WTC11 (cell line): ENCODE measurements around the gene COL2A1.

Experiments used
- CTCF ChIP-seq: fragments of 200-600 bp; IDR thresholded peaks from 2 replicates; pipeline ENCODE4 v1.8.0; 2022; ENCODE audit warnings: antibody characterized with exemption
- FOXJ3 ChIP-seq: sonication (generic); formaldehyde crosslinking; IDR thresholded peaks from 2 replicates; pipeline ENCODE4 v1.9.0; 2021; ENCODE audit warnings: missing genetic modification reagents, mild to moderate bottlenecking, borderline replicate concordance
- KAT7 ChIP-seq: sonication (generic); formaldehyde crosslinking; IDR thresholded peaks from 2 replicates; pipeline ENCODE4 v1.8.1; 2023; ENCODE audit warnings: missing genetic modification reagents, mild to moderate bottlenecking, borderline replicate concordance
- USF2 ChIP-seq: sonication (generic); formaldehyde crosslinking; IDR thresholded peaks from 2 replicates; pipeline ENCODE4 v1.8.1; 2023; ENCODE audit warnings: mild to moderate bottlenecking, missing genetic modification reagents, moderate library complexity
- ZBTB43 ChIP-seq: sonication (generic); formaldehyde crosslinking; IDR thresholded peaks from 2 replicates; pipeline ENCODE4 v1.8.1; 2023; ENCODE audit warnings: mild to moderate bottlenecking, missing genetic modification reagents
- ZNF423 ChIP-seq: fragments of 250-450 bp; sonication (Bioruptor Pico); IDR thresholded peaks from 2 replicates; pipeline ENCODE4 v2.1.2; 2022; ENCODE audit warnings: mild to moderate bottlenecking, moderate library complexity
- ZNF512 ChIP-seq: sonication (generic); formaldehyde crosslinking; IDR thresholded peaks from 2 replicates; pipeline ENCODE4 v1.8.1; 2022; ENCODE audit warnings: missing genetic modification reagents, borderline replicate concordance

GRCh38 chr12:47970843-47971242 lies 33.4 kb downstream of the COL2A1 start:
- no peak for TF ChIP-seq CTCF
- no peak for TF ChIP-seq ZNF512 (CRISPR knock-in tag)
- TF ChIP-seq FOXJ3 (CRISPR knock-in tag): no peak
- no peak for TF ChIP-seq USF2 (CRISPR knock-in tag)
- no peak for TF ChIP-seq ZNF423 (CRISPR knock-in tag)
- TF ChIP-seq ZBTB43 (CRISPR knock-in tag): no peak
- no peak for TF ChIP-seq KAT7 (CRISPR knock-in tag)
